Placental epithelial cell (primary cell): ENCODE data around the gene DOCK11. TPM values are rescaled to one million over a fixed set of nuclear protein-coding genes. Genes with fewer than 3 reads are reported as not detected.

Source experiments
- small RNA-seq: library from RNA; depleted of rRNA; stranded (forward); fragments of <200 nt; gene quantifications from one replicate; pipeline ENCODE3, GENCODE V24; 2012
- total RNA-seq: library from RNA; depleted of rRNA; stranded (reverse); fragments of >200 nt; gene quantifications from 2 replicates; pipeline ENCODE4 v1.2.3, GENCODE V29; 2012

DOCK11 gene
- 1.6 TPM in 2 replicates for total RNA-seq

GRCh38 chrX:118495061-118495921 lies at the start of gene DOCK11:
DOCK11 (plus strand) TSS chrX:118495815; CDS start chrX:118495972, 157 bp downstream.

GRCh38 chrX:118726887-118727685 lies 231.5 kb downstream of the DOCK11 start, which contains the start of gene IL13RA1:
IL13RA1 (plus strand) TSS chrX:118727606; CDS start chrX:118727639, 33 bp downstream.

Small RNA genes lying within 50 kb of the gene (small RNA-seq; reads per million reads assigned to genes)
- gene RF00019, result not detected

Other genes starting within 250 kb of the DOCK11 start
- 16.4 and 18.1 TPM in 2 replicates for gene WDR44, start 149.7 kb upstream of the DOCK11 start, total RNA-seq
- gene IL13RA1, start 231.8 kb downstream of the DOCK11 start, total RNA-seq, result 16.9 and 23.5 TPM in 2 replicates